ENCODE results near the gene ANKRD36C.
"Not testable (repeated sequence)": the region's sequence is repeated elsewhere in the genome, so short reads cannot be mapped to it uniquely, and the experiment has no call there.

DNA sequence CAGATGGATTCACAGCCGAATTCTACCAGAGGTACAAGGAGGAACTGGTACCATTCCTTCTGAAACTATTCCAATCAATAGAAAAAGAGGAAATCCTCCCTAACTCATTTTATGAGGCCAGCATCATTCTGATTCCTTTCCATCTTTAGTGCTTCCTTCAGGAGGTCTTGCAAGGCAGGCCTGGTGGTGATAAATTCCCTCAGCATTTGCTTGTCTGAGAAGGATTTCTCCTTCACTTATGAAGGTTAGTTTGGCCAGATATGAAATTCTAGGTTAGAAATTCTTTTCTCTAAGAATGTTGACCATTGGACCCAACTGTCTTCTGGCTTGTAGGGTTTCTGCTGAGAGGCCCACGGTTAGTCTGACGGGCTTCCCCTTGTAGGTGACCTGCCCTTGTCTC is 167.4 kb downstream of the ANKRD36C start:
- TF ChIP-seq POLR2A (IDR thresholded peaks at IDR 0.05) = not testable (repeated sequence)
- TF ChIP-seq, protein P1, sequence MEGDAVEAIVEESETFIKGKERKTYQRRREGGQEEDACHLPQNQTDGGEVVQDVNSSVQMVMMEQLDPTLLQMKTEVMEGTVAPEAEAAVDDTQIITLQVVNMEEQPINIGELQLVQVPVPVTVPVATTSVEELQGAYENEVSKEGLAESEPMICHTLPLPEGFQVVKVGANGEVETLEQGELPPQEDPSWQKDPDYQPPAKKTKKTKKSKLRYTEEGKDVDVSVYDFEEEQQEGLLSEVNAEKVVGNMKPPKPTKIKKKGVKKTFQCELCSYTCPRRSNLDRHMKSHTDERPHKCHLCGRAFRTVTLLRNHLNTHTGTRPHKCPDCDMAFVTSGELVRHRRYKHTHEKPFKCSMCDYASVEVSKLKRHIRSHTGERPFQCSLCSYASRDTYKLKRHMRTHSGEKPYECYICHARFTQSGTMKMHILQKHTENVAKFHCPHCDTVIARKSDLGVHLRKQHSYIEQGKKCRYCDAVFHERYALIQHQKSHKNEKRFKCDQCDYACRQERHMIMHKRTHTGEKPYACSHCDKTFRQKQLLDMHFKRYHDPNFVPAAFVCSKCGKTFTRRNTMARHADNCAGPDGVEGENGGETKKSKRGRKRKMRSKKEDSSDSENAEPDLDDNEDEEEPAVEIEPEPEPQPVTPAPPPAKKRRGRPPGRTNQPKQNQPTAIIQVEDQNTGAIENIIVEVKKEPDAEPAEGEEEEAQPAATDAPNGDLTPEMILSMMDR (IDR thresholded peaks at IDR 0.05) = not testable (repeated sequence)
